ENCODE data around the gene KDM1A. TPM values are rescaled to one million over a fixed set of nuclear protein-coding genes. Genes with fewer than 3 reads are reported as not detected.

The KDM1A gene
- total and polyA plus RNA-seq, 9 of the 15 experiments (the other 6 are each of a cell fraction or from before 2014, with no cell fraction given): 59.2 to 181 (median 168) TPM

DNA sequence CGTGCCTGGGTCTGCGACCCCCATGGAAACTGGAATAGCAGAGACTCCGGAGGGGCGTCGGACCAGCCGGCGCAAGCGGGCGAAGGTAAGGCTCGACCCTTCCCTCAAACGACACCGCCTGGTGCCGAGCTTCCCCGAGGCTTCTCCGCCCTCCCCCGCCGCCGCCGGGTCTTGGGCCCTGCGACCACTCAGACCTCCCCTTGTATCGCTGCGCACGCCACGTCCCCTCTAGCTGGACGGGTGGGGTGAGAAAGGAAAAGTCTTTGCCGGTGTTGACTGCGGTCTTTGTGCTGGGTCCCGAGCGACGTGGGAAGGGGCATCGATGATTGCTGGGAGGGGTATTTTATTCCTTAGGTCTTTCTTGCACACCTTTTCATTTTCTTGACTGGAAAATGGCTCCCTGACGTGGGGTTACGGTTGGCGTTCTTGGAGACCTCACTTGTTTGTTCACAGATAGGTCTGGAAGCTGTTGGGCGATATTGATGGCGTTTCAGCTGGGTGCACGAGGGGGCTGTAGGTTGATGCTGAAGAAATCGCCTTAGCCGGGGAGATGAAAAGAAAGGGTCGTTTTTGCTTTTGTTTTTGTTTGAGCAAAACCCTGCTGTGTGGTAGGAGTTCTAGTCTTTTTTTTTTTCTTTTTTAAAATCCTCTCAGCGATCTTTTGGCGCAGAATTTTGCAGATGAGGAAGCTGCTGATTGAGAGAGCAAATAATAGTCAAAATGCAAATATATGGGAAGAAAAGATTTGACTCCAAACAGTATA is 776 bp downstream of the KDM1A start (continued):
- TF ChIP-seq SRSF7 (optimal IDR thresholded peaks at IDR 0.05; ENCODE audit: low read depth, low read length) (no peak), ATF2 (CRISPR knock-in tag; IDR thresholded peaks at IDR 0.05) (no peak), NELFE (IDR thresholded peaks at IDR 0.05; ENCODE audit: insufficient read depth, insufficient read length) (no peak), ZNF175 (CRISPR knock-in tag; IDR thresholded peaks at IDR 0.05; ENCODE audit: low read depth) (no peak), ZNF143 (CRISPR knock-in tag; IDR thresholded peaks at IDR 0.05) (no peak), CCAR2 (IDR thresholded peaks at IDR 0.05; ENCODE audit: low read depth, low read length) (no peak), CC2D1A (IDR thresholded peaks at IDR 0.05) (no peak), ZNF431 (CRISPR knock-in tag; IDR thresholded peaks at IDR 0.05) (no peak), TRIM25 (IDR thresholded peaks at IDR 0.05; ENCODE audit: borderline replicate concordance) (no peak), POLR2B (IDR thresholded peaks at IDR 0.05; ENCODE audit: low read depth, partially characterized antibody) (no peak), NFE2L1 (tag; IDR thresholded peaks at IDR 0.05; ENCODE audit: borderline replicate concordance, low read depth) (no peak), ZC3H8 (IDR thresholded peaks at IDR 0.05) (no peak)
- TF ChIP-seq, protein P1, sequence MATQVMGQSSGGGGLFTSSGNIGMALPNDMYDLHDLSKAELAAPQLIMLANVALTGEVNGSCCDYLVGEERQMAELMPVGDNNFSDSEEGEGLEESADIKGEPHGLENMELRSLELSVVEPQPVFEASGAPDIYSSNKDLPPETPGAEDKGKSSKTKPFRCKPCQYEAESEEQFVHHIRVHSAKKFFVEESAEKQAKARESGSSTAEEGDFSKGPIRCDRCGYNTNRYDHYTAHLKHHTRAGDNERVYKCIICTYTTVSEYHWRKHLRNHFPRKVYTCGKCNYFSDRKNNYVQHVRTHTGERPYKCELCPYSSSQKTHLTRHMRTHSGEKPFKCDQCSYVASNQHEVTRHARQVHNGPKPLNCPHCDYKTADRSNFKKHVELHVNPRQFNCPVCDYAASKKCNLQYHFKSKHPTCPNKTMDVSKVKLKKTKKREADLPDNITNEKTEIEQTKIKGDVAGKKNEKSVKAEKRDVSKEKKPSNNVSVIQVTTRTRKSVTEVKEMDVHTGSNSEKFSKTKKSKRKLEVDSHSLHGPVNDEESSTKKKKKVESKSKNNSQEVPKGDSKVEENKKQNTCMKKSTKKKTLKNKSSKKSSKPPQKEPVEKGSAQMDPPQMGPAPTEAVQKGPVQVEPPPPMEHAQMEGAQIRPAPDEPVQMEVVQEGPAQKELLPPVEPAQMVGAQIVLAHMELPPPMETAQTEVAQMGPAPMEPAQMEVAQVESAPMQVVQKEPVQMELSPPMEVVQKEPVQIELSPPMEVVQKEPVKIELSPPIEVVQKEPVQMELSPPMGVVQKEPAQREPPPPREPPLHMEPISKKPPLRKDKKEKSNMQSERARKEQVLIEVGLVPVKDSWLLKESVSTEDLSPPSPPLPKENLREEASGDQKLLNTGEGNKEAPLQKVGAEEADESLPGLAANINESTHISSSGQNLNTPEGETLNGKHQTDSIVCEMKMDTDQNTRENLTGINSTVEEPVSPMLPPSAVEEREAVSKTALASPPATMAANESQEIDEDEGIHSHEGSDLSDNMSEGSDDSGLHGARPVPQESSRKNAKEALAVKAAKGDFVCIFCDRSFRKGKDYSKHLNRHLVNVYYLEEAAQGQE (IDR thresholded peaks at IDR 0.05; ENCODE audit: borderline replicate concordance): no peak
- TF ChIP-seq, protein P1 (CRISPR knock-in tag; IDR thresholded peaks at IDR 0.05; ENCODE audit: low read depth): no peak
- TF ChIP-seq, protein P2, sequence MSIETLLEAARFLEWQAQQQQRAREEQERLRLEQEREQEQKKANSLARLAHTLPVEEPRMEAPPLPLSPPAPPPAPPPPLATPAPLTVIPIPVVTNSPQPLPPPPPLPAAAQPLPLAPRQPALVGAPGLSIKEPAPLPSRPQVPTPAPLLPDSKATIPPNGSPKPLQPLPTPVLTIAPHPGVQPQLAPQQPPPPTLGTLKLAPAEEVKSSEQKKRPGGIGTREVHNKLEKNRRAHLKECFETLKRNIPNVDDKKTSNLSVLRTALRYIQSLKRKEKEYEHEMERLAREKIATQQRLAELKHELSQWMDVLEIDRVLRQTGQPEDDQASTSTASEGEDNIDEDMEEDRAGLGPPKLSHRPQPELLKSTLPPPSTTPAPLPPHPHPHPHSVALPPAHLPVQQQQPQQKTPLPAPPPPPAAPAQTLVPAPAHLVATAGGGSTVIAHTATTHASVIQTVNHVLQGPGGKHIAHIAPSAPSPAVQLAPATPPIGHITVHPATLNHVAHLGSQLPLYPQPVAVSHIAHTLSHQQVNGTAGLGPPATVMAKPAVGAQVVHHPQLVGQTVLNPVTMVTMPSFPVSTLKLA (conservative IDR thresholded peaks at IDR 0.05): peak in 1 of 2 experiments; percentile 10; a peak in 2 of 4 replicates

Measured in K562 (cell line).